Activated CD4-positive, alpha-beta T cell treated with anti-CD3 and anti-CD28 coated beads, Interleukin-2, amount 10 ng/mL, durations not matched to agents 7 days and 5 days (primary cell): ENCODE data around the gene PNLIPRP2. TPM values are rescaled to one million over a fixed set of nuclear protein-coding genes. Genes with fewer than 3 reads are reported as not detected.

ENCODE experiments used
- CTCF ChIA-PET: fragments of 350-600 bp; sonication (Branson Sonifier 250); formaldehyde crosslinking; loops from one replicate; lab custom pipeline; 2021; ENCODE audit warnings: antibody characterized with exemption; lab: Charles Lee
- POLR2A ChIA-PET: fragments of 350-600 bp; sonication (Branson Sonifier 250); formaldehyde crosslinking; loops from one replicate; lab custom pipeline; 2021; ENCODE audit warnings: antibody characterized with exemption; lab: Charles Lee
- DNase-seq: peaks from one replicate; pipeline ENCODE4 v3.0.0-alpha.2; 2020
- H3K27ac Mint-ChIP-seq: one replicate; pipeline ENCODE4 v1.8.0; 2021; ENCODE audit warnings: mild to moderate bottlenecking, moderate library complexity, mixed read lengths
- H3K27me3 Mint-ChIP-seq: one replicate; pipeline ENCODE4 v1.8.0; 2021; ENCODE audit warnings: mixed read lengths
- H3K36me3 Mint-ChIP-seq: one replicate; pipeline ENCODE4 v1.8.0; 2021; ENCODE audit warnings: low read depth, mixed read lengths
- H3K4me1 Mint-ChIP-seq: one replicate; pipeline ENCODE4 v1.8.0; 2021; ENCODE audit warnings: mixed read lengths
- H3K4me3 Mint-ChIP-seq: one replicate; pipeline ENCODE4 v1.8.0; 2021; ENCODE audit warnings: mild to moderate bottlenecking, moderate library complexity, mixed read lengths
- H3K9me3 Mint-ChIP-seq: one replicate; pipeline ENCODE4 v1.8.0; 2021; ENCODE audit warnings: mixed read lengths
- total RNA-seq, 2 experiments: library from RNA; stranded (reverse); gene quantifications; one replicate each; pipeline ENCODE4 v1.2.3, GENCODE V29; 2021

PNLIPRP2 gene
- not detected for total RNA-seq

DNA sequence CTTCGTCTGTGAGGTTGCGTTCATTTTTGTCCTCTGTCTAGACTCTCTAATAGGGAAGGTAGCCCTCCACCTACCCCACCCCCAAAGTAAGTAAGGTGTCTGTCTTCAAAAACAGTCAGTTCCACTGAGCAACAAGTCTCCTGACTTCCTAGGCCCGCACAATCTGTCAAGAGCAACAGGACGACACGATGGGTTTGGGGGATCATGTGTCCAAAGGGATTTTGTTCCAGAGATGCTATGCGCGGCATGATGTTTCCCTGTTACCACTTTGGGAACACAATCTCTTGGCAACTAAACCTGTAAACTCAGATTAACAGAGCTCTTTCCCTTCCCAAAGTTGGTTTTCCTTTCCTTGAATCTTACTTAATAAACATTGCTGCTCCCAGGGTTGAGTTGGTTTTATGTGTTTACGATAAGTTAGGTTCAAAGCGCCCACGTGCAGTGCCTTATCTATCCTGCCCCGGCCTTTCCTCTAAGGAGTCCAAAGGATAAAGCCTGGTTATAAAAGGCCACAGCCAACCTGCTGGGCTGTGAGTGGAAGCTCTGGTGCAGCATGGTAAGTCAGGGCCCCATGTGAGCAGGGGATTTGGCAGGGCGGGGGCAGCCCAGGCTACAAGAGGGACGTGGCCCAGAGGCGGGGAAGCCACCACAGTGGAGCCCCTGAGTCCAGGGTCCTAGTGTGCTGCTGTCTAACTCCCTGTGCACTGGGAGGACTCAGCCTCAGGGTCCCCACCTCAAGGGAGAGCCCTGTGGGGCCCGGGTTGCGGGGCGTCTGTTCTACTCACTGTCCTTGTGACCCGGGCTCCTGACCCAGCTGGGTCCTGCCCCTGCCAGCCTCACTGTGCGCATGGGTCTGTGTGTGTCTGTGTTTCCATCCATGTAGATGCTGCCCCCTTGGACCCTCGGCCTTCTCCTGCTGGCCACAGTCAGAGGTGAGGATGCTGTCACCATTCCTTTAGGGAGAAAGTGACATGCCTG, at the start of gene PNLIPRP2:
Gene PNLIPRP2, plus strand, starts transcription at position 531 of the 978 bp plus-strand sequence.
- no peak within 1 kb of the TSS for H3K27ac Mint-ChIP-seq
- H3K9me3 Mint-ChIP-seq, result no peaks in the 10 kb centered on the region
- CTCF ChIA-PET, result no interaction called here
- POLR2A ChIA-PET, result no interaction called here
- no peak within 1 kb of the TSS for H3K4me3 Mint-ChIP-seq
- peaks cover 3% of the 10 kb centered on the region for H3K27me3 Mint-ChIP-seq
- no peak for DNase-seq
- no peaks in the 10 kb centered on the region for H3K36me3 Mint-ChIP-seq
- H3K4me1 Mint-ChIP-seq, result no peaks in the 10 kb centered on the region

DNA sequence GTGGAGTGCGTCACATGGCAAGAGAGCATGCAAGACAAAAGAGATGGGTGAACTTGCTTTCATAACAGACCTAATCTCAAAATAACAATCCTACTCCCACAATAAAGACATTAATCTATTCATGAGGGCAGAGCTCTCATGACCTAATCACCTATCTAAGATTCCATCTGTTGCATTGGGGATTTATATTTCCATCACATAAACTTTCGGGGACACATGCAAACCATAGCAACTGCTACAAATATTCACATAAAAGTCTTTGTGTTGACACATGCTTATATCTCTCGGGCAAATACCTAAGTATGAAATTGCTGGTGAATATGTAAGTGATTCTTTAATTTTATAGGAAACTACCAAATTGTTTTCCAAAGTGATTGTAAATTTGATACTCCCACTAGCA, 46.0 kb upstream of the PNLIPRP2 start:
- H3K4me1 Mint-ChIP-seq, result no peaks in the 10 kb centered on the region
- ChIA-PET POLR2A (no interaction called here), CTCF (no interaction called here)
- no peaks in the 10 kb centered on the region for H3K27me3 Mint-ChIP-seq
- H3K9me3 Mint-ChIP-seq, result peaks cover 1% of the 10 kb centered on the region
- no peaks in the 10 kb centered on the region for H3K36me3 Mint-ChIP-seq
- H3K4me3 Mint-ChIP-seq, result no peak overlapping the region
- H3K27ac Mint-ChIP-seq, result no peak overlapping the region
- DNase-seq, result no peak

DNA sequence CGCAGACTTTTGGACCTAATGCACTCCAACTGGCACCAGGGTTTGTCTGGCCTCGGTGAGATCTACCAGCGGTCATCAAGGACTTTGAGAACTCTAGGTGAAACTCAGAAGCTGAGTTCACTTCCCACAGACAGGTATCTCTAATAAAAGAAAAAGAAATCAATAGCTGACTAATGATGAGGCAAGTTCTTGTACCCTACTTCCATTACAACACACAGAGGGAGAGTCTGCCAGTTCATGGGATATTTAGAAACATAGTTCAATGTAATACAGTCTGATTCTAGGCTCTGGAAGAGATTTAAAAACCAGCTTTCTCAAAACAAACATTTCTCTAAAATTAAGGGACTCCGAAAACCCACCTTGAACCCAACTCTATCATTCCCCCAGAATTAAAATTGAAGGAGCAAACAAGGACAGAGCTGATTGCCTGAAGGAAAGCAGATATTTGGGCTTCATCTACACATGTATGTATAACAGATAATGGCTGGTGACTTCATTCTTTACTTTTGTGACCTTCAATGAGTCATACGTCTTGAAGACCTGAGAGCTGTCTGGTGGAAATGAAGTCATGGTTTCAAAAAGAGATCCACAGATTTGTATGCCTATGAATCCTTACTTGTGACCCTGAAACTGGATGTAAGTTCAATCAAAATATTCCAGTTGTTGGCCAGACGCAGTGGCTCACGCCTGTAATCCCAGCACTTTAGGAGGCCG, 32.7 kb upstream of the PNLIPRP2 start:
- no peaks in the 10 kb centered on the region for H3K4me1 Mint-ChIP-seq
- ChIA-PET POLR2A (no interaction called here), CTCF (no interaction called here)
- no peak overlapping the region for H3K27ac Mint-ChIP-seq
- no peak overlapping the region for H3K4me3 Mint-ChIP-seq
- no peaks in the 10 kb centered on the region for H3K9me3 Mint-ChIP-seq
- no peaks in the 10 kb centered on the region for H3K27me3 Mint-ChIP-seq
- no peaks in the 10 kb centered on the region for H3K36me3 Mint-ChIP-seq
- DNase-seq, result no peak

DNA sequence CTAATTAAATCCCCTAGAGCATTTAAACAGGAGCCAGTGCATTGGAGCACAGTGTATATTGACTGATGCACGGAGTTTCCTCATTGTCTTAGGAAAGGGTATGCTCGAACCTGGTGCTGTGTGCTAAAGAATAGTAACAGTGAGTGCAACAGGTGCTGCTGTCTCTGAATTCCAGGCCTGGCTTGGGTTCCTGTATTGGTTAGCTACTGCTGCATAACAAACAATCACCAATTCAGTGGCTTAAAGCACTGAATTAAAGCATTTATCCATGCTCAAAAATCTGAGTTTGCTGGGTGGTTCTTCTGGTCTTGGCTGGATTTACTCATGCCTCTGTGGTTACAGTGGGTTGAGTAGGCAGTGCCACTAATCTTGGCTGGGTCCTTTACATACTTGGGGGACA, 31.8 kb upstream of the PNLIPRP2 start:
- Mint-ChIP-seq H3K36me3 (no peaks in the 10 kb centered on the region), H3K27ac (no peak overlapping the region), H3K4me1 (no peaks in the 10 kb centered on the region), H3K4me3 (no peak overlapping the region), H3K9me3 (no peaks in the 10 kb centered on the region), H3K27me3 (no peaks in the 10 kb centered on the region)
- no peak for DNase-seq
- ChIA-PET POLR2A (no interaction called here), CTCF (no interaction called here)

DNA sequence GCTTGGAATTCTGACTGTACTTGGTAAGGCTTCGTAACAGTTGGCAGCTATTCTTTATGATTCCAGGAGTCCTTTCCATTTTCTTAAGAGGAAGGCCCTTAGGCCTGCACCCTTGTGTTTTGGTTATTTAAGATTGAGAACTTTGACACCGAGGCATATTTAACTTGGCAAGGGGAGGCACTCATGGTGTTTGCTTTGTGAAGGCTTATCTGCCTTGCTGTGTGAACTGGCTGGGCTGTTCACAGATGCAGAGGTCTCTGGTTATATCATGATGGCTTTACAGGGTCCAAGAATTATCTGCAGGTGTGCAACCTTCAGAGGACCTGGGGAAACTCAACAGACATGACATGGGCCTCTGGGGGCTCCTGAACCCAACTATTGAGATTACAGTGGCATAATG, 30.8 kb upstream of the PNLIPRP2 start:
- ChIA-PET POLR2A (no interaction called here), CTCF (no interaction called here)
- DNase-seq, result no peak
- H3K27me3 Mint-ChIP-seq, result no peaks in the 10 kb centered on the region
- no peaks in the 10 kb centered on the region for H3K4me1 Mint-ChIP-seq
- H3K27ac Mint-ChIP-seq, result no peak overlapping the region
- H3K9me3 Mint-ChIP-seq, result no peaks in the 10 kb centered on the region
- H3K4me3 Mint-ChIP-seq, result no peak overlapping the region
- H3K36me3 Mint-ChIP-seq, result no peaks in the 10 kb centered on the region

DNA sequence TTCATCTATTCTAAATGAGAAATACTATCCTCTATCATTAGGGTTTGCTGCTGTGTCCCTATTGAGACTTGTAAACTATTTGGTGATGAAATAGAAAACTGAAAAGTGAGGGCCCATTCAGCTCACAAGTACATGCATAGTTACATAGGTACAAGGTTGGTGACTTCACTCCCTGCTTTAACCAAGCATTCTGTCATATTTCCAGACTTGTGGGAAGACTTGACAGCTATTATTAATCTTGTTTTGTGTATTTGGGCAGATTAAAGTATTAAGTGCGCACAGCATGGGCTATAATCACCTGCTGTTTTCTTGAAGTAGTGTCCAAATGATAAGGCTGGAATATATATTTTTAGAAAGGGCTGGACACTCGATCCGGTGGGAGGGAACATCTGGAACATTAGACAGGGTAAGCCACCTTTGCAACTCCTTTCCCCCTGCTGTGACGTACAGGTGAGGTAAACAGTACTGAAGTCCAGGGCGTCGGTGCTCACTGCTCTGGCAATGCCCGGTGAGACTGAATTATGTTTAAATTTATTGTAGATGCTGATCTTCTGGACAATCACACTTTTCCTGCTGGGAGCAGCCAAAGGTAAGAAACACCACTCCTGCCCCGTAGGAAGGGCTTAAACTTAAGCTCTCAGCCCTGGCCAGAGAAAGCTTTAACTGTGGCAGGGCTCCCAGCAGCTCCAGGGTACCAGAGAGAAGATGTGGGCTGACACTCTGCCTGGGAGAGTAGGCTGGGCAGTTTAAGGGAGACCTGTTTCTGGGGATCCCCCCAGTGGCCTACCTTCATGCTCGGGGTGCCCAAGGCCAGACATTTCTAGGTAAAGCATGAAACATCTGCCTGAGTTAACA, 29.9 kb upstream of the PNLIPRP2 start, which contains the start of gene PNLIPRP1:
Gene PNLIPRP1, plus strand, starts transcription at position 370 of the 855 bp plus-strand sequence. Its CDS starts 171 bp downstream, at position 541.
- POLR2A ChIA-PET, result no interaction called here
- Mint-ChIP-seq H3K36me3 (no peaks in the 10 kb centered on the region), H3K9me3 (no peaks in the 10 kb centered on the region), H3K27me3 (no peaks in the 10 kb centered on the region), H3K4me1 (no peaks in the 10 kb centered on the region), H3K4me3 (no peak within 1 kb of the TSS), H3K27ac (no peak within 1 kb of the TSS)
- DNase-seq, result no peak
- CTCF ChIA-PET, result no interaction called here

DNA sequence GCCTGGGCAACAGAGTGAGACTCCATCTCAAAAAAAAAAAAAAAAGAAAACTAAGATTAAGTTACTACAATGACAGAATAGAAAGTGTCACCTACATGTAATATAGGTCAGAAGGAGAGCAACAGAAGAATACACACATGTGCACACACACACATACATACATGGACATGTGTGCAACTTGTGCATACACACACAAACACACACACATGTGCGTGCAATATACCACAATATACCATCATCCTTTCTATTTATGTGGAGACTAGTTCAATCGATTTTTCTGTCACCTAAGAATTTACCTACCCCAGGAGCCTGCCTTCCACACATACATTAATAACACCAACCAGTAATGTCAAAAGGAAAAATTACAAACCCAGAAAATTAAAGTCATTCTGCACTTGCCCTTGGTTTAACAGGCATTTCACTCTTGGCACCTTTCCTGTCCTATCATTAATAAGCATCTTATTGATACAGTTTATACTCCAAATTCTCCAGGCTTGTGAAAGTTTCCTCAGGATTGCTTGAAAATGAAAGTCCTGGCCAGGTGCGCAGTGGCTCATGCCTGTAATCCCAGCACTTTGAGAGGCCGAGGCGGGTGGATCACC, 27.5 kb upstream of the PNLIPRP2 start:
- POLR2A ChIA-PET, result no interaction called here
- Mint-ChIP-seq H3K9me3 (no peaks in the 10 kb centered on the region), H3K36me3 (no peaks in the 10 kb centered on the region), H3K4me1 (no peaks in the 10 kb centered on the region), H3K27ac (no peak overlapping the region), H3K4me3 (no peak overlapping the region), H3K27me3 (no peaks in the 10 kb centered on the region)
- no peak for DNase-seq
- CTCF ChIA-PET, result no interaction called here

DNA sequence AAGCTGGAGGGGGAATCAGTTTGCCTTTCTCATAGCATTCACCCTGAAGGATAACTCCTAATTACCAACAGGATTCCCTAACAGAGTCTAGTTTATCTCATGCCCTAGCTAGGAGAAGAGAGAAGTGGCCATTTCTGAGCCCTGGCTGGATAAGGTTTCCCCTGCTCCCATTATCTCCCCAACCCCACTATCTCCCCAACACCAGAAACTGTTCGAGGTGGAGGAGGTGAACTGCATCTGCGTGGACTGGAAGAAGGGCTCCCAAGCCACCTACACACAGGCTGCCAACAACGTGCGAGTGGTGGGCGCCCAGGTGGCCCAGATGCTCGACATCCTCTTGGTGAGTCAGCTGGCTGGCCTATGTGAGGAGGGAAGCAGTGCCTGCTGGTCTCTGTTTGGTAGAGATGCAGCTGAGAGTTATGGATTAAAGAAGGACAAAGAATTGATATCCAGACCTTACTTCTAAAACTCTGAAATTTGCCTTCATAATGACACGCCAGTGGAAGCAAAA, 26.2 kb upstream of the PNLIPRP2 start:
- Mint-ChIP-seq H3K27ac (no peak overlapping the region), H3K4me3 (no peak overlapping the region), H3K27me3 (no peaks in the 10 kb centered on the region), H3K9me3 (no peaks in the 10 kb centered on the region), H3K36me3 (no peaks in the 10 kb centered on the region), H3K4me1 (no peaks in the 10 kb centered on the region)
- CTCF ChIA-PET, result no interaction called here
- POLR2A ChIA-PET, result no interaction called here
- no peak for DNase-seq

DNA sequence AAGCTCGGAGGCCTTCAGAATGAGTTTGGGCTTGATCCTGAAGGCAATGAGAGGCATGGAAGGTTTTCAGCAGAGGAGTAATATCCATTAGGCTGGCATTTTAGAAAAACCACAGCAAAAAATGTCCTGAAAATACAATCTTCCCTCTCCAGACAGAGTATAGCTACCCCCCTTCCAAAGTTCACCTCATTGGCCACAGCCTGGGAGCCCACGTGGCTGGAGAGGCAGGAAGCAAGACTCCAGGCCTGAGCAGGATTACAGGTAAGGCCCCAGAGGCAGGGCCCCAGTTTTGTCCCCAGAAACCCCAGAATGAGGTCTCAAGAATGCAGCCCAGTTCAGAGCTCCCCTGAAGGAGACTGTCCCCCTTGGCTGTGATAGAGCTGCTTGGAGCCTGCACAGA, 24.7 kb upstream of the PNLIPRP2 start:
- Mint-ChIP-seq H3K27me3 (no peaks in the 10 kb centered on the region), H3K27ac (no peak overlapping the region), H3K4me3 (no peak overlapping the region), H3K36me3 (no peaks in the 10 kb centered on the region), H3K4me1 (no peaks in the 10 kb centered on the region), H3K9me3 (no peaks in the 10 kb centered on the region)
- DNase-seq, result no peak
- CTCF ChIA-PET, result no interaction called here
- POLR2A ChIA-PET, result no interaction called here

DNA sequence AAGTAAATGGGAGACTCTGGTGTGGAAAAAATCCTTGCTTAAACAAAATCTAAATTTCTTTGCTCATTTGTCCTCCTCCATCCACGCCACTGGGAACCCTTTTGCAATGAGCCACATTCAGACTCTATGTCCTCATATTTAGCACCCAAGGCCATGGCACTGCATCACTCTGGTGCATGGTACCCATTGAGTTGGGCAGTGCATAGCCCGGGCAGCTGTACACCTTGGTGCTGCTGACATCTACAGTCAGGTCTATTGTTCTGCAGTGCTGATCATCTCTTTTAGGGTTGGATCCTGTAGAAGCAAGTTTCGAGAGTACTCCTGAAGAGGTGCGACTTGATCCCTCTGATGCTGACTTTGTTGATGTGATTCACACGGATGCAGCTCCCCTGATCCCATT, 23.2 kb upstream of the PNLIPRP2 start:
- no peak for DNase-seq
- Mint-ChIP-seq H3K36me3 (no peaks in the 10 kb centered on the region), H3K9me3 (no peaks in the 10 kb centered on the region), H3K4me1 (no peaks in the 10 kb centered on the region), H3K4me3 (no peak overlapping the region), H3K27me3 (no peaks in the 10 kb centered on the region), H3K27ac (no peak overlapping the region)
- ChIA-PET POLR2A (no interaction called here), CTCF (interaction anchor here (1.2 kb wide), 1 partner anchor 9 kb away, joined by 4 read pairs; no protein-coding TSS in a partner anchor)

DNA sequence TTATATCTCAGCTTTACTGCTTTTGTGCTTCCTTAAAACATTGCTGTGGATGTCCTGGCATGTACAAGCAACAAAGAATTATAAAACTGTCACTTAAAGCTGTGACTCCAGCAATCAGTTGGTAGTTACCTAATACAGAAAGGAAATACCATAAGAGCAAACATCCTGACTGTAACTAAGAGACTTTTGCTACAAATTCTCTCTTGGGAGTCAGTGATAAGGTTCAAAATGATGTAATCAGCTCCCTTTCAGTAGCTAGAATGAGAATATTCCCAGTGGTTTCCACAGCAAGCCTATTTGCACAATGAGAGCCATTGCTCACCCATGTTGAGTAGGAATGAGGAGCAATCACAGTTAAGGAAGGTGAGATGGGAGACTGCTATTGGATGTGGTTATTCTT, 22.4 kb upstream of the PNLIPRP2 start:
- Mint-ChIP-seq H3K27ac (no peak overlapping the region), H3K36me3 (no peaks in the 10 kb centered on the region), H3K4me1 (no peaks in the 10 kb centered on the region), H3K9me3 (no peaks in the 10 kb centered on the region), H3K4me3 (no peak overlapping the region), H3K27me3 (no peaks in the 10 kb centered on the region)
- no peak for DNase-seq
- ChIA-PET CTCF (interaction anchor here (1.2 kb wide), 1 partner anchor 8 kb away, joined by 4 read pairs; no protein-coding TSS in a partner anchor), POLR2A (no interaction called here)

DNA sequence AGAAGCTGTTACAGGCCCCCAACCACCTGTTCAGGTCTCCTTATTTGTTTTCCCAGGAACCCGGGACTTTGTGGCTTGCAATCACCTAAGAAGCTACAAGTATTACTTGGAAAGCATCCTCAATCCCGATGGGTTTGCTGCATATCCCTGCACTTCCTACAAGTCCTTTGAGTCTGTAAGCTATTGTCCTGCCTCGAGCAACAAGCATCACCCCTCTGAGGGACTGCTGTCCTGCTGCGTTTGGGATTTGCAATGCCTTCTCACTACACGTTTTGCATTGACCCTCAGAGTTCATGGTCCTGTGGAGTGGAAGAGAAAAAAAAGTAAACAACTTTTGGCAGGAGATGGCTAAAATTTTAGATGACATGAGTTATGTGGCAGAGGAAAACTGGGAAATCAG, 20.8 kb upstream of the PNLIPRP2 start:
- no peaks in the 10 kb centered on the region for H3K36me3 Mint-ChIP-seq
- H3K27me3 Mint-ChIP-seq, result no peaks in the 10 kb centered on the region
- ChIA-PET POLR2A (no interaction called here), CTCF (no interaction called here)
- no peak overlapping the region for H3K27ac Mint-ChIP-seq
- H3K4me3 Mint-ChIP-seq, result no peak overlapping the region
- no peaks in the 10 kb centered on the region for H3K4me1 Mint-ChIP-seq
- H3K9me3 Mint-ChIP-seq, result no peaks in the 10 kb centered on the region
- no peak for DNase-seq
